HG03565 (cell line): ENCODE data around the gene ERRFI1.
"Not testable (repeated sequence)": the region's sequence is repeated elsewhere in the genome, so short reads cannot be mapped to it uniquely, and the experiment has no call there.

ENCODE experiments used
- ATAC-seq: cut with Tn5 transposase; IDR thresholded peaks from one replicate; pipeline ENCODE4 v1.9.1; 2021; ENCODE audit warnings: mild to moderate bottlenecking, moderate library complexity; ENCODE audit not compliant: unreplicated experiment

Gene ERRFI1

GRCh38 chr1:7975212-7975865 lies 50.8 kb downstream of the ERRFI1 start:
- ATAC-seq = no peak

GRCh38 chr1:7973086-7973485 lies 53.0 kb downstream of the ERRFI1 start:
- ATAC-seq = no peak

- no peak for ATAC-seq
These were observed 53.8 kb downstream of the ERRFI1 start for GRCh38 chr1:7972285-7972684.

GRCh38 chr1:7971024-7971423 lies 55.1 kb downstream of the ERRFI1 start:
- no peak for ATAC-seq

- ATAC-seq = no peak
These were observed 55.9 kb downstream of the ERRFI1 start for GRCh38 chr1:7970246-7970645.

- ATAC-seq = no peak
These were observed 58.5 kb downstream of the ERRFI1 start for GRCh38 chr1:7967651-7968050.

- ATAC-seq = no peak
These were observed 58.9 kb downstream of the ERRFI1 start for GRCh38 chr1:7967196-7967595.

- ATAC-seq = no peak
These were observed 61.6 kb downstream of the ERRFI1 start for GRCh38 chr1:7964476-7964875.

GRCh38 chr1:7963841-7964240 lies 62.3 kb downstream of the ERRFI1 start:
- not testable (repeated sequence) for ATAC-seq

GRCh38 chr1:7963378-7963730 lies 62.8 kb downstream of the ERRFI1 start:
- not testable (repeated sequence) for ATAC-seq

- ATAC-seq = no peak
These were observed 63.3 kb downstream of the ERRFI1 start for GRCh38 chr1:7962636-7963377.

- peak; percentile 9 for ATAC-seq
These were observed 64.1 kb downstream of the ERRFI1 start for GRCh38 chr1:7962014-7962335.
